NCI-H2081 (cell line): Measurements from ENCODE around the gene PARP2.
"Not testable (repeated sequence)": the region's sequence is repeated elsewhere in the genome, so short reads cannot be mapped to it uniquely, and the experiment has no call there.

Source experiments
- DNase-seq, 2 experiments: peaks; one replicate each; lab custom pipeline; 2025; lab: John Stamatoyannopoulos, UW

The PARP2 gene

GRCh38 chr14:20347747-20348146 is 4.3 kb downstream of the PARP2 start:
- DNase-seq = no peak

DNA sequence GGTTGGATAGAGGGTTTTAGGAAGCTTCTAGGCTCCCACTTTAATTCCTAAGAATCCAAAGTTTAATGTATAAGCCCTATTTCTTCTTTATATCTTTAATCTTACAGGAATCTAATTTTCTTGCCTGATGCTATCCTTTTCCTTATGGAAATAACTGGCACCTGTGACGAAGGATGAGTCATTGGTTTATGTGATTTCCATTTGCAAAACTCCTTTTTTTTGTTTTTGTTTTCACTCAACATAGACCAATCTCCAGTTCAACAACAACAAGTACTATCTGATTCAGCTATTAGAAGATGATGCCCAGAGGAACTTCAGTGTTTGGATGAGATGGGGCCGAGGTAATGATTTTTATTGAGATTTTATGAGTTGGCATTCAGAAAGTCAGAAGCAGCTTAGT is 6.8 kb downstream of the PARP2 start:
- no peak for DNase-seq

GRCh38 chr14:20350860-20351259 is 7.4 kb downstream of the PARP2 start:
- DNase-seq = no peak

GRCh38 chr14:20356422-20356821 is 13.0 kb downstream of the PARP2 start:
- no peak for DNase-seq

- DNase-seq = not testable (repeated sequence)
Measured at GRCh38 chr14:20358474-20358873, 15.0 kb downstream of the PARP2 start.

DNA sequence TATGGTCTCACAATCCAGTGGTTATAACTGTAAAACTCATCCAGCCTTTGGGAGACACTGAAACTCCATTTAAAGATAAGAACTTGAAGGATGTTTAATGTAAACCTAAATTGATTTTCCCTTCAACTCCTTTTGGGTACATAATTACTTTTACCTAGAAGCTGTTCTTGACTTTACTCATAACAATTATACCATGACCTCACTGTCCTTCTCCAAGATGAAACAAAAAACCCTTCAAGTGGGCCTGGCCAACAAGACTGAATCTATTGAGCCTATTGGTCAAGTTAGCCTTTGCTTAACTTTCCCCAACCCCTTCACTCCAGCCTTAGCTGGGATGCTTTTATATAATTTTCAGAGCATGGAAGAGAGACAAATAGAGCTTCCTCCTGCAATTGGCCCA is 22.5 kb downstream of the PARP2 start:
- DNase-seq = no peak

- no peak for DNase-seq
Measured at GRCh38 chr14:20372796-20373195, 29.4 kb downstream of the PARP2 start.

DNA sequence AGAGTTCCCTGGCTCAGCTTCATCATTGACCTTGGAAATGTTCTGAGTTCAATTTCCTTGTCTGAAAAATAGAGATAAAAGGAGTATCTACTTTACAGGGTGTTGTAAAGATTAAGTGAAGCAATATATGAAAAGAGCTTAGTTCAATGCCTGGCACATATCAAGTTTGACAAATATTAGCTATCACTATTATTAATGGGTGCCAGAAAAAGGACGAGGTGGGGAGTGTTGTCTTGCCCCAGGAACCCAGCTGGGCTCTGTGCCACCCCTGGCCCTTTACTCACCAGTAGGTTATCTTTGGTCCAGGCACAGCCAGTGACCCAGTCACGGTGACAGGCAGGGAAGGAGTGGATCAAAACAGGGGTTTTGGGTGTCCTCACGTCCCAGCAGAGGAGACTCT is 32.0 kb downstream of the PARP2 start:
- DNase-seq = no peak

DNA sequence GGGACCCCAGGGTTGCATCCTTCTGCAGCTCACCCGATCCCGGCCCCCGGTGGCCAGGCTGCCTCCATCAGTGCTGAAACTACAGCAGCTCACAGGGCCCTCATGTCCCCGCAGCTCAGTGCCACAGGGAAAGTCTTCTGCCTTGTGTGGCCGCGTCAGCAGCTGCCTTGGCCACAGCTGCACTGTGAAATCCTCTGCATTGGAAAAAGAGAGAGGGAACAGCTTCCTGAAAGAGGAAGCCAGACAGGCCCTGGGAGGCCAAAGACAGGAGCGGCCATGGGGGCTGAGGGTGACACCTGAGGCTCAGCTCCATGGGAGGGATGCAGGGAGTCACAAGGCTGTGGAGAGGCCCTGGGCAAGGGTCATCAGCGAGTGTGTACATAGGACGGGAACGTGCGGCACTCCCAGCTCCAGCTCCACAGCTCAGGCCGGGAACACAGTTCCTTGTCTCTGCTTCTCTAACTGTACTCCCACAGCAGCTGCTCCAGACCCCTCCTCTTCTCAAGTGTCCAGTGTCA is 32.7 kb downstream of the PARP2 start:
- DNase-seq = no peak

DNA sequence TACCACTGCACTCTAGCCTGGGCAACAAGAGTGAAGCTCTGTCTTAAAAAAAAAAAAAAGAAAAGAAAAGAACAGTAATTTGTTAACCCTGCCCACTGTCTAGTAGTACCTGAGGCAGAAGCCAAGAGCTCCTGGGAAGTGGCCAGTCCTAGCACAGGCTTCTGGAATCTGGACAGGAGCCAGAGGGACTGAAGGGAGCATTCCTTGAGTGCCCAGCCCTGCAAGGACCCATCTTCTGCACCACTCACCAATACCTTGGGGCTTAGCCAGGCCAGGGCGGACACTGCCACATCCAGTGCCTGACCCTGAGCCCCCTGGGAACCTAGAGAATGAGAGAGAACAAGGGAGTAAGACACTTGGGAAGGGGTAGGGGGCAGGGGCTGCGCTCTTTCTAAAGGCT is 33.7 kb downstream of the PARP2 start:
- no peak for DNase-seq

GRCh38 chr14:20379743-20380142 is 36.3 kb downstream of the PARP2 start:
- DNase-seq = no peak

- no peak for DNase-seq
Measured at GRCh38 chr14:20380681-20381080, 37.2 kb downstream of the PARP2 start.

DNA sequence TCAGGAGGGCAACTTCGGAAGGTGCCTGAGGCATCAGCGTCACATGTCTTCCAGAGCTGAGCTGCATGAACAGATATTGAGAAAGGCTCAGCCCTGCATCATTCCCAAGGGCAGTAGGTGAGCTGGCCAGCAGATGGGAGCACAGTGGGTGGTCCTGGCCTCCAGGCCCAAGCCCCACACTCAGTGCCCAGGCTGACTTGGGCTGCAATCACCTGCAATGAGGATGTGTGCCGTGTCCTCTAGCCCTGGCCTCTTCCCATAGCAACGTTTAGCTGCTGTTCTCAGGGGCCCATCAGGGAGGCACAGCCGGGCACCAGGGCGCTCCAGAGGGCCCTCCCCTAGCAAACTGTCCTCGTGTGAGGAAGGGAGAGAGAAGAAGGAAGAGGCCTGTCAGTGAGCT is 37.9 kb downstream of the PARP2 start:
- no peak for DNase-seq

DNA sequence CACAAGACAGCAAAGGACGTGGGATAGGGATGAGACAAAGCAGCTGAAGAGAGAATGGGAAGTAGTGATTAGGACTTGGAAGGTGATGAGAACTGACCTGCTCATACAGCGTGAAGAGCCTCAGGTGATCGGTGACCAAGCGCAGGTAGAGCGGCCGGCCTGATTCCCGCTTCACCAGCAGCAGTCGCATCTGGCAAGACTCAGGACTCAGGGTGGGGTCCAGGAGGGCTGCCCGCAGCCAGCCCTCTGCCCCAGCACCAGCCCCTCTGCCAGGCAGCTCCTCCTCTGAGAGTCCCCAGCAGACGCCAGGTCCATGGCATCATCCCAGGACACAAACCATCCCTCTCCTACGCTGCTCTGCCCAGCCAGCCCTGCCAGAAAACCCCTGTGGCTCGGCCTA is 39.1 kb downstream of the PARP2 start:
- DNase-seq = no peak

DNA sequence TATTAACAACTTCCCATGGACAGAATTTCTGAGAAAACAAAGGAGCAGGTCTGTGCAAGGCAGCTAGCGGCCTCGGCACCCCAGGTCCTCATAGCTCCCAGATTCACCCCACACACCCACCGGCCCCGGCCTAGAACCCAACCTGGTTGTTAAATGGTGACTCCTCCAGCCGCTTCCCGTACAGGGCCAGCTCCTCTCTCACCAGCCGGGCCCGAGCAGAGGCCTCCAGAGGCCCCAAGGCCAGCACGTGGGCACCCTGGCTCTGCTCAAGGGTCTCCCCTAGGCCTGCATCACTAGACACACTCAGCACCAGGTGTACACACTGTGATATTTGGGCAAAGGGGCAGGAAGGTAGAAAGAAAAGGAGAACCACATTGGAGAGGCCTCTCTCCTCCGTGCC is 39.6 kb downstream of the PARP2 start:
- no peak for DNase-seq

DNA sequence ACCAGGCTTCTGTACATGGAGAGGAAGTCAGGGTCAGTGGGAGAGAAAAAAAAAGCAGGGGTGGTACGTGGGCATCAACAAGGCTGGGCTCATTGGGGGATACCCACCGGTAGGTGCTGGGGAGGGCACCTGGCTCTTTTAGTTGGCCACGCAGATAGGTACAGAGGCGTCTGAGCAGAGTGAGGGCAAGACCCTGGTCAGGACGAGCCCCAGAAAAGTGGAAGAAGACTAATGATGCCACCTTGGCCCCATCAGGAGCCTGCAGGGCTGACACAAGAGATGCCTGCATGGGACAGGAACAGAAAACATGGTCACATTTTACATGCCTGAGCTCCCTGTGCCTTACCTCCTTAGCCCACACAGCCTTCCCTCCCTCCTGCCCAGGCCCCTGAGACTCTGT is 40.2 kb downstream of the PARP2 start:
- no peak for DNase-seq

DNA sequence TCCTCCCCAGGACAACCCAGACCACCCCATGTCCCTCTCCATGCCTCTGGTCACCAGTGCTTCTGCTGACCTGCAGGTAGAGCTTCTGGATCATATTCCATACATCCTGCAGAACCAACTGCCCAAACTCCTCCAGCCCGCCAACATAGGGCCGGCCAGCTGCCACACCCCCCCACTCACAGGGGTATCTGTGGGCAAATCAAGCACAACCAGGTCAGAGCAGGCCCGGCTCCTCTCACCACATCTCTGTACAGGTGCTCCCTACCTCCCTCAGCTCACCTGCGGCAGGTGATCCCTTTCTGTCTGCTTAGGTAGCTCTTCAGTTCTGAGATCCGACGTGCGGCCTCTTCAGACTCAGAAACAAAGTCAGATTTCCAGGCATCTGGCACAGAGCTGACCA is 40.9 kb downstream of the PARP2 start:
- no peak for DNase-seq

DNA sequence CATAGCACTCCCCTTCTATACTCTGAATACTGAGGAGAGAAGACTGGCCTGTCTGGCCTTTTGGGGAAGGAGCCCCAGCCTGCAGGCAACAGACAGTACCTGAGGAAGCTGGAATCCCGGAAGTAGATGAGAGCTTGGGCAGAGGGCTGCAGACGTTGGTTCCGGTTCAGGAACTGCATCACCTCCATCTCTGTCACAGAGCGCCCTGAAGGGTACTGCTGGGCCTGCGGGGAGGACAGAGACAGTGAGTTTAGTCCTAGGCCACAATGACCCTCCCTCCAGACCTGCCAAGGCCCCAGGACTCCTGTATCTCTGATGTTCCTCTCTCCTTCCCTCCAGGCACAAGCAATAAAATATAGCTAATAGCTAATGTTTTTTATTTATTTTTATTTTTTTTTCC is 41.5 kb downstream of the PARP2 start:
- no peak for DNase-seq

DNA sequence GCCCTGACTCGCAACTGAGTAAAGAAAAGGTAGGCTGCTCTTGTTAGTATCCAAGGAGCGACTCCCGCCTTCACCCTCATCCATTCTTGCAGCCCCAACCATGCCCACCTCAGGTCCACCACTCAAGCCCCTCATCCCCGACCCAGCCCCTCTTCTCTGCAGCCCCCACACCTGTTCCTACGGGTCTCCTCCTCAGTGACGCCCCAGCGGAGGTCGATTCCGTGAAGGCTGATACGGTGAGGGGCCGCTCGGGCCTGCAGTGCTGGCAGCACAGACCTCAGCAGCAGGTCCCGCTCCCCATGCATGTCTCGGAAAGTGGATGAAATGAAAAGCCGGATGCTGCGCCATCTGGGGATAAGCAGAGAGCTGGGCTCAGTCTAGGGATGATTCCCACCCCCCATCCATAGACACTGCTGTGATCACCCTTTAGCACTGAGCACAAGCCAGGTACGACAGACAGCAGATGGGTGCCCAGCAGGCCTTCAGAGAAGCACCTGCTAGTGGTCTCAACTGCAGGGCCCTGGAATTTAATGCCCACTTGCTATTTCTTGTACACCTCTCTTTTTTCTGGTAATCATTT is 42.9 kb downstream of the PARP2 start:
- no peak for DNase-seq

GRCh38 chr14:20387576-20387975 is 44.1 kb downstream of the PARP2 start:
- no peak for DNase-seq

DNA sequence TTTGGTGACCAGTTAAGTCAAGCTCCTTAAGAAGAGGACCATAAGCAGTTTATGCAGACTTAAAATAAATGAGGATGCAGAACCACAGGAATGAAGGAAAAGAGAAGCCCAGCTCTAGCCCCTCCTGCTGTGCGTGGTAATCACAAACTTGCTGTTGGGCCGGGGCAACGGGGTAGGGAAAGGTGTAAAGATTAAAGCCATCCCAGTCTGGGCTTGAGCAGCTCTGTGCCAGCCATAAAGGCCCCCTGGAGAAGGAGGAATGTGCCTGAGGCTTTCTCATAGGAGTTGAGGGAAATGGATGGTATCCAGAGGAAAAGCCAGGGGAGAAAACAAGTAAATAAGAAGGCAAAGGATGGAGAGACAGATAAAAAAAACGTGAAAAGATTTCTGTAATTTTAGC is 44.7 kb downstream of the PARP2 start:
- no peak for DNase-seq

DNA sequence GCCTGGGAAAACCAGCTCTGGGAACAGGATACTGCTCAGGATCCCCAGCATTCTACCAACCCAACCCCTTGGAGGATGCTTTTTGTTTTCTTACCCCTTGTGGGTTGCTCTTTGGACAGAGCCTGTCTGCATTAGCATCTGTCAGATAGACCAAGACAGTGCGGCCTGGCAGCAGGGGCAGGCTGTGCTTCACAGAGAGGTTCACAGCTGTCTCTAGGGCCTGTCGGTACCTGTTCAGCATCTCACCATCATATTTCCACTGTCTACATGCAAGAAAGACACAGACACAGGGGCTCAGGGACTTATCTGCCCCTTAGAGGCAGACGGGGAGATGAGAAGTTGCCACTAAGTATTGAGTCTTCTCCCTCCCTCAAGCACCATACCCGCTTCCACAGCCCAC is 48.1 kb downstream of the PARP2 start:
- DNase-seq = no peak

DNA sequence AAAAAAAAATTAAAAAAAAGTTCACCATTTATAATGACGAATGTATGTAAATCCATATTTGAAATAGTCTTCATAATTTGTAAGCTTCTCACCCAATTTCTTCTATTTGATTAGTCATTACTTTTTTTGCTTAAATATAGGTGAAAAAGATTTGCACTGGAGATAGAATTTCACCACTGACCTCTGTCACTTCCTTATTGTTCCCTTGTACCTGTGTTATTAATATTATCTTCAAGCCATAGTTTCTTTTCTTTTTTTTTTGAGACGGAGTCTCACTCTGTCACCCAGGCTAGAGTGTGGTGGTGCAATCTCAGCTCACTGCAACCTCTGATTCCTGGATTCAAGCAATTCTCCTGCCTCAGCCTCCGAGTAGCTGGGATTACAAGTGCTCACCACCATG is 54.1 kb downstream of the PARP2 start:
- no peak for DNase-seq

- DNase-seq = no peak
Measured at GRCh38 chr14:20400589-20400964, 57.1 kb downstream of the PARP2 start.
